SK-N-SH (cell line): ENCODE data around the gene MND1. TPM values are rescaled to one million over a fixed set of nuclear protein-coding genes. Genes with fewer than 3 reads are reported as not detected.

Experiments
- CTCF ChIA-PET: fragments of 300-600, 350-600 bp; formaldehyde crosslinking; extraction: SDS; loops from one replicate; lab custom pipeline; 2021; lab: Yijun Ruan, JAX
- POLR2A ChIA-PET: fragments of 350-600 bp; sonication (Branson Sonifier 250); formaldehyde crosslinking; extraction: SDS; loops from one replicate; lab custom pipeline; 2020; ENCODE audit warnings: antibody characterized with exemption, inconsistent platforms; lab: Yijun Ruan, JAX
- DNase-seq: peaks from one replicate; pipeline ENCODE4 v3.0.0; 2012
- H2AFZ ChIP-seq: fragments of 200-600 bp; sonication (generic); 2 replicates; pipeline ENCODE4 v1.8.1; 2016; ENCODE audit warnings: antibody characterized with exemption, mild to moderate bottlenecking, low read depth
- H3F3A ChIP-seq: fragments of 200-600 bp; sonication (generic); replicated peaks from 2 replicates; pipeline ENCODE3; 2016; ENCODE audit warnings: antibody characterized with exemption, mild to moderate bottlenecking; ENCODE audit not compliant: insufficient read depth
- H3K27ac ChIP-seq, 2 experiments: fragments of 200-500 bp in 1 of 2; fragments of 200-600 bp in 1 of 2; sonication (Bioruptor generic) in 1 of 2; sonication (generic), shearing (Covaris generic) in 1 of 2; 2 replicates each; pipeline versions ENCODE4 v1.5.1 to v1.6.1; 2014 to 2016; ENCODE audit warnings: low read depth in 2 of 2, inconsistent platforms in 1 of 2, low read length in 1 of 2, mild to moderate bottlenecking in 1 of 2, mixed read lengths in 1 of 2
- H3K27me3 ChIP-seq: fragments of 200-600 bp; sonication (generic), shearing (Covaris generic); 2 replicates; pipeline ENCODE4 v1.6.1; 2016; ENCODE audit warnings: mixed run types; ENCODE audit not compliant: insufficient read depth
- H3K36me3 ChIP-seq, 2 experiments: fragments of 200-500 bp in 1 of 2; fragments of 200-600 bp in 1 of 2; sonication (Bioruptor generic) in 1 of 2; sonication (generic) in 1 of 2; replicated peaks in 1 of 2; 2 replicates each; pipeline versions ENCODE3 to v1.5.1; 2014 to 2016; ENCODE audit warnings: low read length in 1 of 2, mild to moderate bottlenecking in 1 of 2; ENCODE audit not compliant: insufficient read depth in 2 of 2, control insufficient read depth in 1 of 2
- H3K4me1 ChIP-seq, 2 experiments: fragments of 200-500 bp in 1 of 2; fragments of 200-600 bp in 1 of 2; sonication (Bioruptor generic) in 1 of 2; sonication (generic), shearing (Covaris generic) in 1 of 2; 2 replicates each; pipeline versions ENCODE4 v1.5.1 to v1.6.1; 2014 to 2016; ENCODE audit warnings: low read depth in 1 of 2, low read length in 1 of 2, mixed run types in 1 of 2; ENCODE audit not compliant: insufficient read depth in 2 of 2, control insufficient read depth in 1 of 2
- H3K4me2 ChIP-seq: fragments of 200-600 bp; sonication (generic), shearing (Covaris generic); 2 replicates; pipeline ENCODE4 v1.6.1; 2017; ENCODE audit warnings: mixed run types
- H3K4me3 ChIP-seq, 2 experiments: fragments of 200-500 bp in 1 of 2; fragments of 200-600 bp in 1 of 2; sonication (Bioruptor generic) in 1 of 2; sonication (generic), shearing (Covaris generic) in 1 of 2; 2 replicates each; pipeline versions ENCODE4 v1.5.1 to v1.8.1; 2014 to 2016; ENCODE audit warnings: low read depth in 2 of 2, inconsistent platforms in 1 of 2, low read length in 1 of 2, mild to moderate bottlenecking in 1 of 2, mixed read lengths in 1 of 2, moderate library complexity in 1 of 2
- H3K79me2 ChIP-seq: fragments of 200-600 bp; sonication (generic); 2 replicates; pipeline ENCODE4 v1.8.1; 2017; ENCODE audit warnings: mild to moderate bottlenecking; ENCODE audit not compliant: insufficient read depth
- H3K9ac ChIP-seq: fragments of 200-600 bp; sonication (generic); 2 replicates; pipeline ENCODE4 v1.6.1; 2017; ENCODE audit warnings: mixed run types
- H3K9me2 ChIP-seq: fragments of 200-600 bp; sonication (generic); 2 replicates; pipeline ENCODE4 v1.6.1; 2017; ENCODE audit warnings: mixed run types
- H3K9me3 ChIP-seq: fragments of 200-600 bp; sonication (generic); 2 replicates; pipeline ENCODE4 v1.6.1; 2017; ENCODE audit warnings: mixed run types, mild to moderate bottlenecking, moderate library complexity
- H4K20me1 ChIP-seq: fragments of 200-600 bp; sonication (generic); 2 replicates; pipeline ENCODE4 v1.6.1; 2017; ENCODE audit warnings: mild to moderate bottlenecking, mixed run types; ENCODE audit not compliant: insufficient read depth
- CHD2 ChIP-seq: fragments of 150-350 bp; IDR thresholded peaks from 2 replicates; pipeline ENCODE4 v1.6.1; 2018; ENCODE audit warnings: low read length; ENCODE audit not compliant: partially characterized antibody
- CTCF ChIP-seq: fragments of 200-600 bp; sonication (generic); IDR thresholded peaks from 2 replicates; pipeline ENCODE4 v1.6.1; 2017; ENCODE audit warnings: antibody characterized with exemption, mild to moderate bottlenecking, moderate library complexity
- EZH2phosphoT487 ChIP-seq: fragments of 200-600 bp; sonication (generic); IDR thresholded peaks from 2 replicates; pipeline ENCODE4 v1.6.1; 2017; ENCODE audit warnings: low read depth, mixed run types, mild to moderate bottlenecking, antibody characterized with exemption, moderate library complexity, borderline replicate concordance
- FOSL2 ChIP-seq: IDR thresholded peaks from 2 replicates; pipeline ENCODE4 v1.4.0; 2012; ENCODE audit warnings: low read depth, mild to moderate bottlenecking, moderate library complexity, borderline replicate concordance
- FOXJ3 ChIP-seq: sonication (generic); formaldehyde crosslinking; IDR thresholded peaks from 2 replicates; pipeline ENCODE4 v1.5.1; 2020; ENCODE audit warnings: mild to moderate bottlenecking, missing genetic modification reagents
- FOXM1 ChIP-seq: IDR thresholded peaks from 2 replicates; pipeline ENCODE4 v1.4.0; 2012; ENCODE audit warnings: low read depth, mild to moderate bottlenecking
- GABPA ChIP-seq: IDR thresholded peaks from 2 replicates; pipeline ENCODE4 v1.4.0; 2012; ENCODE audit warnings: low read depth, mild to moderate bottlenecking
- IRF3 ChIP-seq: fragments of 150-350 bp; IDR thresholded peaks from 2 replicates; pipeline ENCODE4 v1.6.1; 2016; ENCODE audit warnings: mild to moderate bottlenecking, low read depth, low read length
- NFIC ChIP-seq: IDR thresholded peaks from 2 replicates; pipeline ENCODE4 v1.4.0; 2012; ENCODE audit warnings: borderline replicate concordance
- NRF1 ChIP-seq: IDR thresholded peaks from 2 replicates; pipeline ENCODE4 v1.6.1; 2012; ENCODE audit warnings: low read depth, mild to moderate bottlenecking, low read length
- POLR2AphosphoS5 ChIP-seq: IDR thresholded peaks from 2 replicates; pipeline ENCODE4 v1.6.1; 2012; ENCODE audit warnings: low read depth, low read length
- RAD21 ChIP-seq: IDR thresholded peaks from 2 replicates; pipeline ENCODE4 v1.6.1; 2012; ENCODE audit warnings: mild to moderate bottlenecking, low read length
- RCOR1 ChIP-seq: fragments of 150-350 bp; IDR thresholded peaks from 2 replicates; pipeline ENCODE4 v1.6.1; 2017; ENCODE audit warnings: antibody characterized with exemption, low read length
- RFX5 ChIP-seq: IDR thresholded peaks from 2 replicates; pipeline ENCODE4 v1.6.1; 2012; ENCODE audit warnings: mild to moderate bottlenecking, improper control_type of control experiment, low read length
- RXRA ChIP-seq: IDR thresholded peaks from 2 replicates; pipeline ENCODE4 v1.4.0; 2012; ENCODE audit warnings: low read depth, mild to moderate bottlenecking, borderline replicate concordance
- SMC3 ChIP-seq: IDR thresholded peaks from 2 replicates; pipeline ENCODE4 v1.6.1; 2012; ENCODE audit warnings: low read depth, low read length, improper control_type of control experiment
- TCF12 ChIP-seq: IDR thresholded peaks from 2 replicates; pipeline ENCODE4 v1.4.0; 2012
- USF1 ChIP-seq: IDR thresholded peaks from 2 replicates; pipeline ENCODE4 v1.4.0; 2012; ENCODE audit warnings: low read depth, borderline replicate concordance
- USF2 ChIP-seq: fragments of 150-350 bp; IDR thresholded peaks from 2 replicates; pipeline ENCODE4 v1.6.1; 2017; ENCODE audit warnings: antibody characterized with exemption, low read length, low read depth, borderline replicate concordance
- YY1 ChIP-seq: IDR thresholded peaks from 2 replicates; pipeline ENCODE4 v1.4.0; 2012; ENCODE audit warnings: low read depth, mild to moderate bottlenecking
- WGBS: methylation state at CpG from one replicate; pipeline ENCODE4 v1.1.6; 2017; ENCODE audit warnings: low lambda C conversion rate; 5-methylcytosine and 5-hydroxymethylcytosine counted together
- polyA plus RNA-seq, 3 experiments: library from polyadenylated mRNA; depleted of rRNA; stranded (reverse); fragments of >200 nt; gene quantifications; 2 replicates each; pipeline ENCODE4 v1.2.3, GENCODE V29; 2012

Gene MND1
- polyA plus RNA-seq, 1 of the 3 experiments (the other 2 are of a cell fraction) = 2.4 TPM

GRCh38 chr4:153318696-153319320 lies 25.7 kb upstream of the MND1 start:
- peak; percentile 74 for DNase-seq
- TF ChIP-seq USF1 = no peak
- TF ChIP-seq CTCF = peak; percentile 83
- no peak for TF ChIP-seq EZH2phosphoT487
- TF ChIP-seq RAD21 = peak; percentile 91
- TF ChIP-seq IRF3 = no peak
- peak; percentile 79 for TF ChIP-seq SMC3
- TF ChIP-seq RFX5 = 0 out of 2 replicates have a peak, but pooled peaks have one; percentile 24
- no peak for TF ChIP-seq NFIC
- TF ChIP-seq RXRA = no peak
- Histone ChIP-seq H3K4me2 (no peak overlapping the region), H3K79me2 (no peaks in the 10 kb centered on the region), H3K9me3 (no peaks in the 10 kb centered on the region), H3K9ac (no peak overlapping the region), H3K4me1 (peaks cover 6 to 7% of the 10 kb centered on the region in 2 experiments; a peak in 2 of 4 replicates), H2AFZ (no peak overlapping the region), H3K27me3 (no peaks in the 10 kb centered on the region), H3K27ac (no peak overlapping the region), H3K36me3 (peaks cover 17 to 40% of the 10 kb centered on the region in 2 experiments), H3K9me2 (no peaks in the 10 kb centered on the region), H3K4me3 (no peak overlapping the region), H3F3A (peaks cover 12% of the 10 kb centered on the region), H4K20me1 (no peaks in the 10 kb centered on the region)
- POLR2A ChIA-PET = no interaction called here
- WGBS = 79% methylated on average over 2 of the region's 2 CpGs
- CTCF ChIA-PET = interaction anchor here (0.7 to 3.8 kb wide), 29 partner anchors 8 to 540 kb away, joined by 3 to 37 read pairs (median 4); partner anchors contain the start of gene TRIM2

GRCh38 chr4:153322791-153323190 lies 21.7 kb upstream of the MND1 start:
- no peak for DNase-seq
- Histone ChIP-seq H3K4me3 (no peak overlapping the region), H2AFZ (no peak overlapping the region), H3K9me3 (no peaks in the 10 kb centered on the region), H3K79me2 (no peaks in the 10 kb centered on the region), H3K9ac (no peak overlapping the region), H3F3A (peaks cover 3% of the 10 kb centered on the region), H3K4me1 (no peaks in the 10 kb centered on the region), H4K20me1 (no peaks in the 10 kb centered on the region), H3K9me2 (no peaks in the 10 kb centered on the region), H3K27me3 (no peaks in the 10 kb centered on the region), H3K4me2 (no peak overlapping the region), H3K36me3 (peaks cover 30 to 53% of the 10 kb centered on the region in 2 experiments), H3K27ac (no peak overlapping the region)
- no peak for TF ChIP-seq YY1
- TF ChIP-seq POLR2AphosphoS5 = no peak
- no peak for TF ChIP-seq FOXJ3 (CRISPR knock-in tag)
- no peak for TF ChIP-seq FOSL2
- no peak for TF ChIP-seq RXRA
- no peak for TF ChIP-seq USF2
- TF ChIP-seq GABPA = no peak
- TF ChIP-seq RCOR1 = no peak
- no peak for TF ChIP-seq NFIC
- no peak for TF ChIP-seq NRF1
- no peak for TF ChIP-seq CHD2
- TF ChIP-seq IRF3 = no peak
- no peak for TF ChIP-seq FOXM1
- TF ChIP-seq TCF12 = no peak
- WGBS = 83% methylated on average over 6 of the region's 6 CpGs
- ChIA-PET CTCF (interaction anchor here (1.0 to 2.0 kb wide), 6 partner anchors 21 to 427 kb away, joined by 3 to 8 read pairs (median 5); partner anchors contain the start of gene MND1), POLR2A (no interaction called here)
